HG03378 (cell line): ENCODE measurements around the gene NFIX.
"Not testable (repeated sequence)": the region's sequence is repeated elsewhere in the genome, so short reads cannot be mapped to it uniquely, and the experiment has no call there.

Experiments
- ATAC-seq: cut with Tn5 transposase; IDR thresholded peaks from one replicate; pipeline ENCODE4 v1.9.1; 2021; ENCODE audit warnings: mild to moderate bottlenecking, moderate library complexity; ENCODE audit not compliant: unreplicated experiment

NFIX gene

DNA sequence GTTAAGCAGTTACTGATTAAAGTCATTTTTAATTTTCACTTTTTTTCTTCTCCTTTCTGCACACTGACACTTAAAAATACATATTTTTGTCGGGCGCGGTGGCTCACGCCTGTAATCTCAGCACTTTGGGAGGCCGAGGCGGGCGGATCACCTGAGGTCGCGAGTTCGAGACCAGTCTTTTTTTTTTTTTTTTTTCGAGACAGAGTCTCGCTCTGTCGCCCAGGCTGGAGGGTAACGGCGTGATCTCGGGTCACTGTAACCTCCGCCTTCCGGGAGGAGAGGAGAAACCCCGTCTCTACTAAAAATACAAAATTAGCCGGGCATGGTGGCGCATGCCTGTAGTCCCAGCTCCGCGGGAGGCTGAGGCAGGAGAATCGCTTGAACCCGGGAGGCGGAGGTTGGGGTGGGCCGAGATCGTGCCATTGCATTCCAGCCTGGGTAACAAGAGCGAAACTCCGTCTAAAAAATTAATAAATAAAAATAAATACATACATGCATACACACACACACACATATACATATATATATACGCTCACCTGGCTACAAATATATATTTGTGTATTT lies 37.8 kb upstream of the NFIX start:
- not testable (repeated sequence) for ATAC-seq

GRCh38 chr19:12959481-12959880 lies 35.8 kb upstream of the NFIX start:
- ATAC-seq: no peak

- ATAC-seq: no peak
Observed at GRCh38 chr19:12965017-12965811, 30.1 kb upstream of the NFIX start.

- ATAC-seq: no peak
Observed at GRCh38 chr19:12965812-12966135, 29.5 kb upstream of the NFIX start.

- ATAC-seq: no peak
Observed at GRCh38 chr19:12967907-12968306, 27.4 kb upstream of the NFIX start.

GRCh38 chr19:12969292-12969988 lies 25.8 kb upstream of the NFIX start, which contains the start of gene DAND5:
DAND5 (plus strand) TSS chr19:12969576; CDS start chr19:12969661, 85 bp downstream.
- no peak for ATAC-seq

DNA sequence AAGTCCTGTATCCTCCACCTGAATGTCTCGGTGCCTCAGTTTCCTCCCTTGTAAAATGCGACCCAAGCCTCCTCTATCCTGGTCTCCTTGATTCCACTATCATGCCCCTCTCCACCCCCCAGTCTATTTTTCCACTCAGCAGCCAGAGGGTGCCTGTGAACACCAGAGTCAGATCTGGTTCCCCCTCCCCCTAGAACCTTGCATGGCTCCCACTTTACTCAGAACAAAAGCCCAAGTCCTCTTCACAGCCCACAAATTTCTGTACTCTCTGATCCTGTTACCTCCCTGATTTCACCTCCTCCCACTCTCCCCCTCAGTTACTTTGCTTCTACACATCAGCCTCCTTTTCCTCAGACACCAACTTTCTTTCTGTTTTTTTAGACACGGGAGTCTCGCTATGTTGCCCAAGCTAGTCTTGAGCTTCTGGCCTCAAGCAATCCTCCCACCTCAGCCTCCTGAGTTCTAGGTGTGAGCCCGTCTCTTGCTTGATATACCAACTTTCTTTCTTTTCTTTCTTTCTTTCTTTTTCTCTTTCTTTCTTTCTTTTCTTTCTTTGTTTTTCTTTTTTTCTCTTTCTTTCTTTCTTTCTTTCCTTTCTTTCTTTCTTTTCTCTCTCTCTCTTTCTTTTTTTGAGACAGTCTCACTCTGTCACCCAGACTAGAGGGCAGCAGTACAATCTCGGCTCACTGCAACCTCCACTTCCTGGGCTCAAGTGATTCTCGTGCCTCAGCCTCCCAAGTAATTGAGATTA lies 25.0 kb upstream of the NFIX start:
- no peak for ATAC-seq

GRCh38 chr19:12973236-12973635 lies 22.0 kb upstream of the NFIX start:
- no peak for ATAC-seq

DNA sequence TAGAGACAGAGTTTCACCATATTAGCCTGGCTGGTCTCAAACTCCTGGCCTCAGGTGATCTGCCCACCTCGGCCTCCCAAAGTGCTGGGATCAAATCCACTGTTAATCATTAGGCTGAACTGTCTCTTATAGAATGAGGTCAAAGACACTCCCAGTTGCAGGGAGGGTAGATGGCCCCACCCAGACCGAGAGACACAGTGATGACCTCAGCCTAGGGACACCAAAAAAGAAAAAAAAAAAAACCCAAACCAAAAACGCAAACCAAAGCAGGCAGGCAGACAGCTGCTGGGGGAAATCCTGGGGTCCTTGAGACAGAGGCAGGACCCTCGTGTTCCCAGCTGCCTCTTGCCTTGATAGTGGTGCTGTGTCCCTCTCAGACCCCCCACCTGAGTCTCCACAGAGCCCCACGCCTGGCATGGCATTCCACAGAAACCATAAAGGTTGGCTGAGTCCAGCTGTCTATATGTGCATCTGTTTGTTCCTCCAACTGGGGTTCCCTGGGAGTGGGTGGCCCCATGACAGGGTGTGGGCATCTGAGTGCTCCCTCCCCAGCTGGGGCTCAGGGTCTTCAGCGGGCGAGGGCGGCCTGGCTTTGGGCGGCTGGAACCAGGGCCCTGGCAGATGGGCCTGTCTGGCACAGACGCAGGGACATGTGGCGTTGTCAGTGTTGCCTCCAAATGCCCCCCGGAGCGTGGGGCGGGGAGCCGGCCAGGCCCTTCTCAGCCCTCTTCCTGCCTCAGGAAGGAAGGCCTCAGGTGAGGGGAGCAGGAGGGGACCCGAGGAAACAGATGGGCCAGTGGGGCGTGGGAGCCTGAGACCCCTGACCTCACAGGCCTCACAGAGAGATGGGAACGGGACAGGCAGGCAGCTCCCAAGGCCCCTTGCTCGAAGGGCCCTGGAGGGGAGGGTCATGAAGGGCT lies 20.7 kb upstream of the NFIX start:
- ATAC-seq: no peak

GRCh38 chr19:12975221-12975741 lies 20.0 kb upstream of the NFIX start:
- ATAC-seq: no peak

DNA sequence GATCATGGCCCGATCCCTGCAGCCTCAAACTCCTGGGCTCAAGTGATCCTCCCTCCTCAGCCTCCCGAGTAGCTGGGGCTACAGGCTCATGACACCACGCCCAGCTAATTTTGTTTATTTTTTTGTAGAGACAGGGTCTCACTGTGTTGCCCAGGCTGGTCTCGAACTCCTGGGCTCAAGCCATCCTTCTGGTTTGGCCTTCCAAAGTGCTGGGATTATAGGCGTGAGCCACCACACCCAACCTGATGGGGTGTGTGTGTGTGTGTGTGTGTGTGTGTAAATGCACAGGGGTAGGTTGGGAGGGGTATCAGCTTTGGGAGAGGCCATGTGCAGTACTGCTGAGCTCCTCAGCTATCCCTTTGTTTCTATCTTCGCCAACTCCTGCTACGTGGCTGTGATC lies 19.2 kb upstream of the NFIX start:
- ATAC-seq: not testable (repeated sequence)

DNA sequence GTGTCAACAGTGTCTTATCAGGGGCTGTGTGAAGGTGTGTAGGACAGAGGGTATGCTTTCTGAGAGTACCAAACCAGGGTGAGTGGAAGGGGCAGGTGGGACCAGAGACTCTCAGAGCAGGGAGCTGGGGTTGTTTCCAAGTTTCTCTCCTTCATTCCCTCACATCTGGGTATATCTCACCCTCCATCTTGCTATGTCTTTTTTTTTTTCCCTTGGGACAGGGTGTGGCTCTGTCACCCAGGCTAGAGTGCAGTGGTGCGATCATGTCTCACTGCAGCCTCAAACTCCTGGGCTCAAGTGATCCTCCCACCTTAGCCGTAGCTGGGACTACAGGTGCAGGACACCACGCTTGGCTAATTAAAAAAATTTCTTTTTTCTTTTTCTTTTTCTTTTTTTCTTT lies 15.3 kb upstream of the NFIX start:
- no peak for ATAC-seq

DNA sequence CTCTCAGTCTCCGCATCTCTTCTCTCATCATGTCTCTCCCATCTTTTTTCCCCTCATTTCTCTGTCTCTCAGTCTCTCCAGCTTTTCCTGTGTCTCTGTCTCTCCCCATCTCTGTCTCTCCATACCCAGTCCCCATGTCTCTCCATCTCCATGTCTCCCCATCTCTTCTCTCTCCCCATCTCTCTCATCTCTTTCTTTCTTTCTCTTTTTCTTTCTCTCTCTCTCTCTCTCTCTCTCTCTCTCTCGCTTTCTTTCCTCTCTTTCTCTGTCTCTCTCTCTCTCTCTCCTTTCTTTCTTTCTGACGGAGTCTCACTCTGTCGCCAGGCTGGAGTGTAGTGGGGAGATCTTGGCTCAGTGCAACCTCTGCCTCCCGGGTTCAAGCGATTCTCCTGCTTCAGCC lies 12.6 kb upstream of the NFIX start:
- ATAC-seq: no peak

- no peak for ATAC-seq
Observed at GRCh38 chr19:12983091-12983490, 12.2 kb upstream of the NFIX start.

DNA sequence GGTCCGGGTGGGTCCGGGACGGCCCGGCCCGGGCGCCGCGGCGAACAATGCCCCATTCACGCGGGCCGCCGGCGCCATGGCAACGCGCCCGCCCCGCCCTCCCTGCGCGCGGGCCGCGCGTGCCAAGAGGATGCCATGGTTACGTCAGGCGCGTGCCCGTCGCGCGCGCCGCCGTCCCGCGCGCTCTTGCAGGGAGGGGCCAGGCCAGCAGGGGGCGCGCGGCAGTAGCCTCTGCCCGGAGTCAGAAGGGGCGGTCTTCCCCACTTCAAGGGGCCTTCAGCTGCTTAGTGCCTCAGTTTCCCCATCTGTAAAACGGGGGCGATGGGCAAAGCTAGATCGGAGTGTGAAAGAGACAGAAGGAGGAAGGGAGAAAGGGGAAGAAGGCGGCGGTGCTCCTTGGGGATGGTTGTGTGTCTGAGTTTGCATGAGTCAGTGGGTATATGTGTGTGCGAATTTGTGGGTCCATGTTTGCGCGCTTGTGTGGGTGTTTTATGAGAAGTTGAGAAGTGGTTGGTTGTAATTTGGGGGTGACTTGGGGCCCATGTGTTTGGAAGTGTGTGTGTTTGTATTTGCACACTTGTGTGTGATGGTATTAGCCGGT lies 11.6 kb upstream of the NFIX start:
- ATAC-seq: no peak

GRCh38 chr19:12984143-12984627 lies 11.1 kb upstream of the NFIX start:
- ATAC-seq: no peak

DNA sequence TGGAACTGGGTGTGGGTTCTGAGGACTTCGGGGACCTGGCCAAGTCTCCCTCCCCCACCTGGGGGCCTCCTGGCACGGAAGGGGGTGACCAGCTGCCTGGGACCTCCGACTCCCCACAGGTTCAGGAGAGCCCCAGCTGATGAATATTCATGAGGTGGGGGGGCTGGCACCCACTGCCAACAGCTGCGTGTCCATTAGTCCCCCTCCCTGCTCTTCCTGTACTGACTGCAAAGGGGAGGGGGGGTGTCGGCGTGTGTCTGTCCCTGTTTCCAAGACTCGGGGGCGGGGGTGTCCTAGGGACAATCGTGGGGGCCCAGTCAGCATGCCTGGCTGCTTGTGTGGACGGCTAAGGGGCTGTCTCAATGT lies 10.6 kb upstream of the NFIX start:
- no peak for ATAC-seq

DNA sequence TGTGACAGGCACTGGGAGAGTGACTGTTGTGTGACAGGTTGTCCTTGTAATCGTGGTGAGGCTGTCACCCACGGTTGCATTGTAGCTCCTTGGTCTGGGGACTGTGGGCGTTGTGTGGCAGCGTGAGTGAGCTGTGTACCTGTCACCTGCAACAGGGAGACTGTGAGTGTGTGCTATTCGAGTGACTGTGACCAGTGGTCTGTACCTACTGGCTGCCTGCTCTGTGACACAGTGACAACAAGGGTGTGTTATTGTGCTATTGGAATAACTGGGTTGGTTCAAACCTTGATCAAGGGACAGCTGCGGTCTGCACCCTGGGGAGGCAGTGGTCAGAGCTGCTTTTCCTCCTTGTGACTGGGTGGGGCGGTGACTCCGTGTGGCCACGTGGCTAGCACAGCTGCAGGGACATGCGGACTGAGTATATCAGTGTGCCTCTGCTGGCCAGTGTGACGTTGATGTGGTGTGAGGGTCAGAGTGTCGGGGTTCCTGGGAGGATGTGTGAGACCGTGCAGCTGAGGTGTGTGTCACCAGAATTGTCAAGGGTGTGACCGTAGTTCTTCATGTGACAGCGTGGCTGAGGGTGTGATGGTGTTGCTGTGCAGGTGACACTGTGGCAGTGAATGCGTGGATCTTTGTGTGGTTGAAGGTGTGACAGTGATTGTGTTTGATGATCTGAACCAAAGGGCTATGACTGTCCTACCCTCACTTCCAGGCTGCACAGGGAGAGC lies 10.1 kb upstream of the NFIX start:
- ATAC-seq: no peak

DNA sequence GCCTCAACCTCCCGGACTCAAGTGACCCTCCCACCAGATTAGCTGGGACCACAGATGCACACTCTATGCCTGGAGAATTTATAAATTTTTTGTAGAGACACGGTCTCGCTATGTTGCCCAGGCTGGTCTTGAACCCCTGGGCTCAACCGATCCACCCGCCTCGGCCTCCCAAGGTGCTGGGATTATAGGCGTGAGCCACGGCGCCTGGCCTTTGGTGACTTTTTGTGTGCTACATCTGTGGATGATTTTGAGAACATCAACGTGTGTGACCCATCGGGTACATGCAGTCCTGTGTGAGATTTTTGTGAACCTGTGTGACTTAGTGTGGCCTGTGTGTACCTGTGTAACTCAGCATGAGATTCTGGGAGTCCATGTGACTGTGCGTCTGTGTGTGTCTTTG lies 8.5 kb upstream of the NFIX start:
- no peak for ATAC-seq
